HEK293 (cell line): ENCODE data around the gene ENAH.

Experiments used
- EGR2 ChIP-seq: fragments of 450-650 bp; formaldehyde crosslinking; IDR thresholded peaks from 2 replicates; pipeline ENCODE4 v1.5.1; 2016; ENCODE audit warnings: low read depth, missing biosample characterization, missing genetic modification characterization
- GLIS2 ChIP-seq: fragments of 450-650 bp; formaldehyde crosslinking; IDR thresholded peaks from 2 replicates; pipeline ENCODE4 v1.5.1; 2016; ENCODE audit warnings: missing biosample characterization, missing genetic modification characterization
- HIC1 ChIP-seq: fragments of 450-650 bp; formaldehyde crosslinking; IDR thresholded peaks from 2 replicates; pipeline ENCODE4 v1.5.1; 2016; ENCODE audit warnings: missing biosample characterization, missing genetic modification characterization
- IKZF3 ChIP-seq: fragments of 450-650 bp; IDR thresholded peaks from 2 replicates; pipeline ENCODE4 v1.5.0; 2018; ENCODE audit warnings: missing biosample characterization, mild to moderate bottlenecking, missing genetic modification characterization, moderate library complexity
- RBAK ChIP-seq: fragments of 450-650 bp; formaldehyde crosslinking; IDR thresholded peaks from 2 replicates; pipeline ENCODE4 v1.5.1; 2016; ENCODE audit warnings: missing biosample characterization, missing genetic modification characterization
- ZBTB17 ChIP-seq: fragments of 450-650 bp; formaldehyde crosslinking; IDR thresholded peaks from 2 replicates; pipeline ENCODE4 v1.5.1; 2016; ENCODE audit warnings: missing biosample characterization, missing genetic modification characterization
- ZEB2 ChIP-seq: fragments of 450-650 bp; formaldehyde crosslinking; IDR thresholded peaks from 2 replicates; pipeline ENCODE4 v1.5.1; 2016; ENCODE audit warnings: missing biosample characterization, missing genetic modification characterization
- ZNF133 ChIP-seq: fragments of 450-650 bp; formaldehyde crosslinking; IDR thresholded peaks from 2 replicates; pipeline ENCODE4 v1.5.1; 2016; ENCODE audit warnings: missing biosample characterization, missing genetic modification characterization
- ZNF274 ChIP-seq, 2 experiments: fragments of 200-500 bp in 1 of 2; fragments of 450-650 bp in 1 of 2; sonication (Bioruptor generic) in 1 of 2; formaldehyde crosslinking in 1 of 2; IDR thresholded peaks; 2 replicates each; pipeline versions ENCODE4 v1.5.1 to v1.6.1; 2014 to 2016; ENCODE audit warnings: borderline replicate concordance in 1 of 2, inconsistent platforms in 1 of 2, low read length in 1 of 2, missing biosample characterization in 1 of 2, missing genetic modification characterization in 1 of 2
- ZNF341 ChIP-seq: fragments of 450-650 bp; formaldehyde crosslinking; IDR thresholded peaks from 2 replicates; pipeline ENCODE4; 2016; ENCODE audit warnings: low read depth, missing biosample characterization, missing genetic modification characterization
- ZNF366 ChIP-seq: fragments of 450-650 bp; formaldehyde crosslinking; conservative IDR thresholded peaks from 2 replicates; pipeline ENCODE4 v1.5.1; 2016; ENCODE audit warnings: missing biosample characterization, missing genetic modification characterization
- ZNF398 ChIP-seq: fragments of 450-650 bp; formaldehyde crosslinking; IDR thresholded peaks from 2 replicates; pipeline ENCODE4 v1.5.1; 2017; ENCODE audit warnings: missing biosample characterization, missing genetic modification characterization
- ZNF449 ChIP-seq: fragments of 450-650 bp; formaldehyde crosslinking; IDR thresholded peaks from 2 replicates; pipeline ENCODE4 v1.5.1; 2017; ENCODE audit warnings: missing biosample characterization, mild to moderate bottlenecking, missing genetic modification characterization, moderate library complexity
- ZNF488 ChIP-seq: fragments of 450-650 bp; formaldehyde crosslinking; IDR thresholded peaks from 2 replicates; pipeline ENCODE4 v1.5.1; 2016; ENCODE audit warnings: missing biosample characterization, missing genetic modification characterization
- ZNF501 ChIP-seq: fragments of 450-650 bp; formaldehyde crosslinking; IDR thresholded peaks from 2 replicates; pipeline ENCODE4 v1.5.1; 2016; ENCODE audit warnings: missing biosample characterization, missing genetic modification characterization
- ZNF521 ChIP-seq: fragments of 450-650 bp; formaldehyde crosslinking; IDR thresholded peaks from 2 replicates; pipeline ENCODE4 v1.5.1; 2017; ENCODE audit warnings: missing biosample characterization, mild to moderate bottlenecking, missing genetic modification characterization
- ZNF544 ChIP-seq: fragments of 450-650 bp; formaldehyde crosslinking; IDR thresholded peaks from 2 replicates; pipeline ENCODE4 v1.5.0; 2017; ENCODE audit warnings: missing biosample characterization, missing genetic modification characterization
- ZNF600 ChIP-seq: fragments of 450-650 bp; formaldehyde crosslinking; IDR thresholded peaks from 2 replicates; pipeline ENCODE4 v1.5.1; 2016; ENCODE audit warnings: missing biosample characterization, missing genetic modification characterization
- ZNF792 ChIP-seq: fragments of 450-650 bp; formaldehyde crosslinking; IDR thresholded peaks from 2 replicates; pipeline ENCODE4 v1.5.1; 2016; ENCODE audit warnings: missing biosample characterization, missing genetic modification characterization
- ZXDB ChIP-seq: fragments of 450-650 bp; formaldehyde crosslinking; IDR thresholded peaks from 2 replicates; pipeline ENCODE4 v1.5.1; 2016; ENCODE audit warnings: missing biosample characterization, missing genetic modification characterization
- TF ChIP-seq, protein P1 (sequence below): fragments of 450-650 bp; formaldehyde crosslinking; IDR thresholded peaks from 2 replicates; pipeline ENCODE4 v1.5.1; 2016; ENCODE audit warnings: missing biosample characterization, missing genetic modification characterization, borderline replicate concordance

The ENAH gene

GRCh38 chr1:225519166-225519863 is 133.6 kb downstream of the ENAH start (continued):
- TF ChIP-seq, protein P1, sequence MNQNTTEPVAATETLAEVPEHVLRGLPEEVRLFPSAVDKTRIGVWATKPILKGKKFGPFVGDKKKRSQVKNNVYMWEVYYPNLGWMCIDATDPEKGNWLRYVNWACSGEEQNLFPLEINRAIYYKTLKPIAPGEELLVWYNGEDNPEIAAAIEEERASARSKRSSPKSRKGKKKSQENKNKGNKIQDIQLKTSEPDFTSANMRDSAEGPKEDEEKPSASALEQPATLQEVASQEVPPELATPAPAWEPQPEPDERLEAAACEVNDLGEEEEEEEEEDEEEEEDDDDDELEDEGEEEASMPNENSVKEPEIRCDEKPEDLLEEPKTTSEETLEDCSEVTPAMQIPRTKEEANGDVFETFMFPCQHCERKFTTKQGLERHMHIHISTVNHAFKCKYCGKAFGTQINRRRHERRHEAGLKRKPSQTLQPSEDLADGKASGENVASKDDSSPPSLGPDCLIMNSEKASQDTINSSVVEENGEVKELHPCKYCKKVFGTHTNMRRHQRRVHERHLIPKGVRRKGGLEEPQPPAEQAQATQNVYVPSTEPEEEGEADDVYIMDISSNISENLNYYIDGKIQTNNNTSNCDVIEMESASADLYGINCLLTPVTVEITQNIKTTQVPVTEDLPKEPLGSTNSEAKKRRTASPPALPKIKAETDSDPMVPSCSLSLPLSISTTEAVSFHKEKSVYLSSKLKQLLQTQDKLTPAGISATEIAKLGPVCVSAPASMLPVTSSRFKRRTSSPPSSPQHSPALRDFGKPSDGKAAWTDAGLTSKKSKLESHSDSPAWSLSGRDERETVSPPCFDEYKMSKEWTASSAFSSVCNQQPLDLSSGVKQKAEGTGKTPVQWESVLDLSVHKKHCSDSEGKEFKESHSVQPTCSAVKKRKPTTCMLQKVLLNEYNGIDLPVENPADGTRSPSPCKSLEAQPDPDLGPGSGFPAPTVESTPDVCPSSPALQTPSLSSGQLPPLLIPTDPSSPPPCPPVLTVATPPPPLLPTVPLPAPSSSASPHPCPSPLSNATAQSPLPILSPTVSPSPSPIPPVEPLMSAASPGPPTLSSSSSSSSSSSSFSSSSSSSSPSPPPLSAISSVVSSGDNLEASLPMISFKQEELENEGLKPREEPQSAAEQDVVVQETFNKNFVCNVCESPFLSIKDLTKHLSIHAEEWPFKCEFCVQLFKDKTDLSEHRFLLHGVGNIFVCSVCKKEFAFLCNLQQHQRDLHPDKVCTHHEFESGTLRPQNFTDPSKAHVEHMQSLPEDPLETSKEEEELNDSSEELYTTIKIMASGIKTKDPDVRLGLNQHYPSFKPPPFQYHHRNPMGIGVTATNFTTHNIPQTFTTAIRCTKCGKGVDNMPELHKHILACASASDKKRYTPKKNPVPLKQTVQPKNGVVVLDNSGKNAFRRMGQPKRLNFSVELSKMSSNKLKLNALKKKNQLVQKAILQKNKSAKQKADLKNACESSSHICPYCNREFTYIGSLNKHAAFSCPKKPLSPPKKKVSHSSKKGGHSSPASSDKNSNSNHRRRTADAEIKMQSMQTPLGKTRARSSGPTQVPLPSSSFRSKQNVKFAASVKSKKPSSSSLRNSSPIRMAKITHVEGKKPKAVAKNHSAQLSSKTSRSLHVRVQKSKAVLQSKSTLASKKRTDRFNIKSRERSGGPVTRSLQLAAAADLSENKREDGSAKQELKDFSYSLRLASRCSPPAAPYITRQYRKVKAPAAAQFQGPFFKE (tag by site-specific recombination): no peak
- no peak for TF ChIP-seq ZNF398 (tag by site-specific recombination)
- no peak for TF ChIP-seq ZXDB (tag by site-specific recombination)
- no peak for TF ChIP-seq HIC1
- TF ChIP-seq GLIS2 (tag by site-specific recombination): no peak
- TF ChIP-seq ZNF501 (tag by site-specific recombination): 0 out of 2 replicates have a peak, but pooled peaks have one; percentile 14
- TF ChIP-seq EGR2 (tag by site-specific recombination): no peak
- TF ChIP-seq ZNF792 (tag by site-specific recombination): peak; percentile 70
- TF ChIP-seq ZNF521 (tag by site-specific recombination): no peak
- peak; percentile 63; the same call in 1 of the 2 replicates for TF ChIP-seq ZNF366
- no peak for TF ChIP-seq ZNF274 (IDR thresholded peaks at IDR 0.05; ENCODE audit: low read length)
- TF ChIP-seq ZNF274 (tag by site-specific recombination; IDR thresholded peaks at IDR 0.05; ENCODE audit: borderline replicate concordance): no peak
- peak; percentile 88 for TF ChIP-seq IKZF3 (tag by site-specific recombination)
- peak; percentile 58 for TF ChIP-seq ZNF341
- no peak for TF ChIP-seq ZNF488
- no peak for TF ChIP-seq ZNF133
- no peak for TF ChIP-seq ZEB2 (tag by site-specific recombination)
- no peak for TF ChIP-seq ZNF600
- no peak for TF ChIP-seq ZNF544 (tag by site-specific recombination)
- no peak for TF ChIP-seq ZNF449 (tag by site-specific recombination)
- peak; percentile 93 for TF ChIP-seq ZBTB17 (tag by site-specific recombination)
- TF ChIP-seq RBAK (tag by site-specific recombination): no peak
